NCI-H82 (cell line): ENCODE measurements around the gene PLEKHA7.
"Not testable (repeated sequence)": the region's sequence is repeated elsewhere in the genome, so short reads cannot be mapped to it uniquely, and the experiment has no call there.

Source experiments
- DNase-seq: peaks from one replicate; lab custom pipeline; 2025; lab: John Stamatoyannopoulos, UW

Gene PLEKHA7

DNA sequence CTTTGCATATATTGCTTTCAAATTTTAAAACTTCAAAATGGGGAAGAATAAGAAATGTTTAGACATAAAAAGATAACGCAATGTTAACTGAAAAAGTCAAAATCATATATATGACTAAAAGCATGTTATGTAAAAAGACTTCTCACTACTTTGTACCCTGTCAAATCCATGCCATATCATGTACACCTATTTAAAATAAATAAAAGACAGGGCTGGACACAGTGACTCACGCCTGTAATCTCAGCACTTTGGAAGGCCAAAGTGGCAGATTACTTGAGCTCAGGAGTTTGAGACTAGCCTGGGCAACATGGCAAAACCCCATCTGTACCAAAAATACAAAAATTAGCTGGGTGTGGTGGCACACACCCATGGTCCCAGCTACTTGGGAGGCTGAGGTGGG, 109.5 kb downstream of the PLEKHA7 start:
- DNase-seq, result not testable (repeated sequence)

DNA sequence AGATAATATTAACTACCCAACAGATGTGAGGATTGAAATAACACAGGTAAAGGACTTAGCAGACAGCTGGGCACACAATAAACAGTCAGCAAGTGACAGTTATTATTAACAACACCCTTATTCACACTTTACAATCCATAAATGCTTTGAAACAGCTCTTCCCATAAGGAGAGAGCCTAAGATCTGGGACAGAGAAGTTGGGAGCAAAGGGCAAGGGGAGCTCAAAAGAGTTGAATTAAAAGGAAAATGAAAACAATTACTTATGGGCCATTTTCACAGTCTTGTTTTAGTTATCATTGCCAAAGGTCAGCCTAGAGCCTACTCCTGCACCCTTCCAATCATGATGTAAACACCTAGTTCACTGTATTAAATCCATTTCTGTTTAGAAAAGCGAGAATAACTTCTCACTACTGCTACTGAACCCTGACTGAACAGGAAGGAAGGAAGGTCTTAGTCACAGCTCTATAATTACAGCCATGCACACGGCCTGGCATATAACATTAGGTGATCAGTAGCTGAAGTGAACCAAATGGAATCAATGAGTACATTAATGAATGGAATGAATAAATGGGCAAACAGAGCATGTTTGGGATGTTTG, 111.3 kb downstream of the PLEKHA7 start:
- peak; percentile 11 for DNase-seq

DNA sequence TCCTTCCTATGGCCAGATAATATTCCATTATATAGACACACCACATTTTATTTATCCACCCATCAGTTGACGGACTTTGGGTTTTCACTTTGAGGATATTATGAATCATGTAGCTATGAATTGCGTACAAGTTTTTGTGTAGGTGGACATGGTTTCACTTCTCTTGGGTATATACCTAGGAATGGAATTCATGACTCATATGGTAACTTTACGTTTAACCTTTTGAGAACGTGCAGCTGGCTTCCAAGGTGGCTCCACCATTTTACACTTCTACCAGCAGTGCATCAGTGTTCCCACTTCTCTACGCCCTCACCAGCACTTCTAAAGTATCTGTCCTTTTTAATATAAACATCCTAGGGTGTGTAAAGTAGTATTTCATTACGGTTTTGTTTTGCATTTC, 112.0 kb downstream of the PLEKHA7 start:
- no peak for DNase-seq

DNA sequence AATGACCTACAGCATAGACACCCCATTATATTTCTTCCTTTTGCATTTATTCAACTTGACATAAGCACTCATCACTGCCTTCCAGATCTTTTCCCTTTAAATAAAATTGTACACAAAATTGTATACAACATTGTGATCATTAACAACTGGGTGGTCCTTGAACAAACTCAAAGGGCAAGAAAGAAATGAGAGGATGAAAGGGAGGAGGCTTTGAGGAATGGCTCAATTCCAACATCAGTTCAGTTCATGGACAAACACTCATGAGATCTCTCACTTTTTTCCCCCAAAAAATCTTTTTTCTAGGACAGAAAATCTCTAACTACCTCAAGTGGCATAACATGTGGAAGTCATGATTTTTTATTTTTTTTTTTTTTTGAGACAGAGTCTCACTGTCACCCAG, 113.7 kb downstream of the PLEKHA7 start:
- DNase-seq, result no peak

DNA sequence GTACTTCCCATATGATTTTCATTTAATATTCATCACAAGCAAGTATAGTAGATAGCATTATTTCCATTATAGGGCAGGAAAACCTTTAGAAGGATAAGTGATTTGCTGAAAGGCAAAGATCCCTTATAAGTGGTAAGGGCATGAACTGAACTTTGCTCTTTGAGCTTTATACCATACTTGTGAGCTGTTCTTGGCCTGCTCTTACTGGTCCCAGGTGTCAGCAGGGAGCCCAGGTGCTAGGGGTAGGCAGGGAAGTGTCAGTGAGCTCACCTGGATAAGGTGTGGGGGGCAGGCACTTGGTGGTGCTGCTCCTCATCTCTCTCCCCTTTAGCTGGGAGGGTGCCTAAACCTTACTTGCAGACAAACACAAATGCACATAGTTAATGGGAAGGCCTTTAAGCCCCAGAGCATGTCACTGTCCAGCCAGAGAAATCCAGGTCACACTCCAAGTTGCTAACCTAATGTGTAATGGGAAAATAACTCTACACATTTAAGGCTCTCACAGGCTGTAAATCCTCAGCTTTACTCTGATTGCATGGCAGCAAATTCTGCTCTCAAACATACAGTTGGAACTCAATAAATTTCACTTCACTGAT, 114.4 kb downstream of the PLEKHA7 start:
- DNase-seq, result no peak

DNA sequence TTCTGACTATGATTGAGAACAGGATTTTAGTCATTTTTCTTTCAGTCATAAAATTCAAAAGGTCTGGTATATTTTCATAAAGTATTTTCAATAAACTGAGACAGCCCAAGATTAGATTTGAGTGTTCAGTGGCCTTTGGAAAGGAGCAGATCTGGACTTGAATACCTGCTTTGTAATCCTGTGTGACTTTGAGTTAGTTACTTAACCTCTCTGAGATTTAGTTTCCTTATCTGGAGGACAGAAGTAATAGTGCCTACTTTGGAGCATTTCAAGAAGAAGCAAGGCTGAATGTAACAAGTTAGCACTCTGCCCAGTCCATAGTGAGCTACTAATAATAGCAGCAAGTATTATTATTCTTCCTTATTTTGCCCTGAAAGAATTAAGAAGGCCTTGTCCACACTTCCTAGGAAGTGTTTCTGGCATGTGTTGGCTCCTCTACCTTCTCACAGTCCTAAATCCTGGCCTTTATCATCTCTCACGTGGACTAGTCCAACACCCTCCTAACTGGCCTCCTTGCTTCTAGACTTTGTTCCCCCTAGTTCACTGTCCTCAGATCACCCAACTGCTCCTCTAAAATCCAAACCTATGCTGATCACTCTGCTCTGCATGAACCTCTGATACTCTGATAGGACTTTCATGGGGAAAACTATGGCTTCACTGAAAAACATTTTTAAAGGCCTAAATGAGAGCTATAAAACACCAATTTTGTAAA, 115.8 kb downstream of the PLEKHA7 start:
- DNase-seq, result no peak

DNA sequence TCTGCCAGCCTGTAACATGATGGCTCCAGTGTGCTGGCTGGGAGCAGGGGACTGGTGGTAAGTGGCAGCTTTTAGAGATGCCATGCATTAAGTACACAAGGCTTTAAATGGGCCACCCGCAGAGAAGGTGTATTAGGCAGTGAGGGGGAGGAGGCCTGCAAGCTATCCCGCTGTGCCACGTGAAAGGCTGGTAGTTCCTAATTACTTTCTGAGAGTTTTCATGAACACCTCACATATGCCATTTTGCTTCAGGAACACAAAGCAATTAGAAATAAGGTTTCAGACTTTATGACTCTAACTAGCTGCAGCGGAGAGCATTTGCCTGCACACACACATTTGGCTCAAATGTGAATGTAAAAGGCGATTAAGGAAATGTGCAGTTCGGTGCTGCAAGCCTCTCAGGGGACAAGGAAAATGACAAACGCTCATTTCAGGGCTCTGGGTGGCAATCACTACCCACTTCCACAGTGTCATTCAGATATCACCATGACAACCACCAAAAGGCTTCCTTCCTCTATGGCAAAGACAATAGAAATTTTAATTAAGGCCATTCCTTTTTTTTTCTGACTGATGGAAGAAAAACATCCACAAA, 116.6 kb downstream of the PLEKHA7 start:
- peak; percentile 5 for DNase-seq

DNA sequence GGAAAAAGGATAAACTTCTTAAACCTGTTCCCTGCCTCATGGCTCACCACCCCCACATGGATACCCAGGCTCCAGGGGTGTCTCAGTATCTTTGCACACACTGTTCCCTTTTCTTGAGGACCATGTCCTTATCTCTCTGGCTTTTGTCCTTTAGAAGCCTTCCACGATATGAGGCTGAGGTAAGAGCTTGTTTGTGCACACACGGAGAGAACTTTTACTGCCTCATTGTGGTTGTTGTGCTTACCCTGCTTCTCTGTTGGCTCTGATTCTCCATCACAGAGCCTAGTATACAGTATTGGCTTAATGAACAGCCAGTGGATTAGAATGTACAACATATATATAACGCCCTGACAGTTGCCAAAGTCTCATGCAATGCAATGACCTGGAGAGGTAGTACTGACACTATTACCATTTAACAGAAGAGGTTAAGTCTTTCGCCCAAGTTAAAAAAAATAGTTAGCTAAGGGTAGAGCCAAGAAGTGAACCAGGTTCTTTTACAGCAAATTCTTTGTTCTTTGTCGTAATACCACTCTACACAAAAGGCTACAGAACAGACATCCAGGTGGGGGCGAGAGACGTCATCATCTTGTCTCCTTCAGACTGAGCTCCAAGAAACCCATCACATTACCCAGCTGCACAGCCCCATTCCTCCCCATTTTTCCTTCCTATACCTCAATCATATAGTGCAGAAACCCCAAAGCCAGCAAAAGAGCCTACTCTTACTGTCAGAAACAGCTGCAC, 117.3 kb downstream of the PLEKHA7 start:
- no peak for DNase-seq

DNA sequence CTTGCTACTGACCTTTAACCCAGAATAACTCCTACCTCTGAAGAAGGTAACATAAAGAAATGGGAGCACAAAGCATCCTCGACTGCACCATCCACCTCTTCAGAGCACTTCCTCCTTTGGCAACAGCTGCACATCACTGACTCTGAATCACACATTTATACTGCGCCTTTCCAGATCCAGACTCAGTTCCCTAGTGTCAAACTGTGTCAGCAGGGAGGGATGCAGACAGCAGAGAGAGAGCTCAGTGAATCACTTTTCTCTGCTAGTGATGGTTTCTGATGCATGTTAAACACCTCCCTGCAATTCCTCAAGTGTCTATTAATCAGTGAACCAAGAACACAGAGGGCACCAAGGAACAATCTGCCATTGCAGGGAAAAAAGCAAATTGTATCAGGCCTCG, 118.9 kb downstream of the PLEKHA7 start:
- DNase-seq, result no peak

DNA sequence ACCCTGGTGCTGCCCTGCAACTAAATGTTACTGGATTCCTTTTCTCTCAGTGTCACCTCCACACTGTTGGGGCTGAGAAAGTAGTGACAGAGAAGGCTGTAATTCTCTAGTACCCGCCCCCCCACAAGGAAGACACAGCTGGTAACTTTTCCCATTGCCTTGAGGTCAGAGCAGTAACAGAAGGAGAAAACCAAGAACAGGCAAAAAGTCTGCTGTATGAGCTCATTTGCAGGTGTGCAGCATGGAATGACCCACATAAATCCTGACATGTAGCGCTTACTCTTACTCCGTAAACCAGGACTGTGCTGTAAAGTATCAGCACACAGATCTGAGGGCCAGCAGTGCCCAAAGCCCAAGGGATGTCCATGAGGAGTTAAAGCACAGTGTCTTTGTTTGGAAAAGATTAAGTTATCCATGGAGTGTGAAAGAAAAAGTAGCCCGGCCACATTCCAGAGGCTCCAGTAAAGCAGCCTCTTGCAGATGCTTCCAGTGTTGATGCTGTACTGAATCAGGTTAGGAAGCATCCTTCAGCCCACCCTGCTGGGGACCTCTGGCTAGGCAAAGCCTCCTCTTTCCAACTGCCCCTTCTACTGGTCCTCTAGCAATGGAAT, 120.7 kb downstream of the PLEKHA7 start:
- peak; percentile 37 for DNase-seq

DNA sequence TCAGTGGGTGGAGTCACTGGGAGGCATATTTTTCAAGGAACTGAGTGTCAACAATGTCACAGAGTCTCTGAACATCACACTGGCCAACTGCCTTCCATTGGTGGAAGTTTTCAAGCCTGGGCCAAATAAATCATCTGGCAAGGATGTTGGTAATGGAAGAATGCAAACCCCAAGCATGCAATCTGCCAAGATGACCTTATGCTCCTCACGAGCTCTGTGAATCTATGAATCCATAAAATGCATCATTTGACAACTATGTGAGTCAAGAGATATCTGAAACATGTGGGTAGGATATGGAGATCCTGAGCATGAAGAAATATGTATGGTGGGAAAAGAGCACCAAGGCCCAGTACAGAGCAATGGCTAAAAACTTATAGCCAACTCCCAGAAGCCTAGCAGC, 122.2 kb downstream of the PLEKHA7 start:
- no peak for DNase-seq

DNA sequence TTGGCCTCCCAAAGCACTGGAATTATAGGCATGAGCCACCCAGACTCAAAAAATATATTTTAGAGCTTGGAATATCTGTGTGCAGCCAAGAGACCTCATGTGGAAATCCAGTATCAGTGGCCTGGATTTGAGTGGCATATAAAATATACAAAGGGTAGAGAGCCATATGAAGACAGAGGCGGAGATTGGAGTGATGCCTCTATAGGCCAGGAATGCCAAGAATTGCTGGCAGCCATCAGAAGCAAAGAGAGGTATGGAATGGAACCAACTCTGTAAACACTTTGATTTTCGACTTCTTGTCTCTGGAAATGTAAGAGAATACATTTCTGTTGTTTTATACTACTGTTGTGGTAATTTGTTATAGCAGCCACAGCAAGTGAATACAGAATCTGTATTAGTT, 123.0 kb downstream of the PLEKHA7 start:
- DNase-seq, result peak; percentile 47

DNA sequence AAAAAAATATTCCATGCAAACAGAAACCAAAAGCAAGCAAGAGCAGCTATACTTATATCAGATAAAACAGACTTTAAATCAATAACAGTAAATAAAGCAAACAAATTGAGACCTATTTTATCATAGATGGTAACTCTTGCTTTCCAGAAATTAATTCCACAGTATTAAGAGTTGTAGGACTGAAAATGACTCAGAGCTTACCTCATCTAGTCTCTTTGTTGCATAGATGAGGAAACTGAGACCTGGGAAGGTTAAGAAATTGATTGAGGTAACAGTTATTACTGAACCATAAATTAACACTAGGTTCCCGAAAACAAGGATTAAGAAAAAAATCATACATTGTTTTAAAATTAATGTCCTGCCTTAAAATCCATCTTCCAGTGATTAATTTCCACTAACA, 123.8 kb downstream of the PLEKHA7 start:
- no peak for DNase-seq

DNA sequence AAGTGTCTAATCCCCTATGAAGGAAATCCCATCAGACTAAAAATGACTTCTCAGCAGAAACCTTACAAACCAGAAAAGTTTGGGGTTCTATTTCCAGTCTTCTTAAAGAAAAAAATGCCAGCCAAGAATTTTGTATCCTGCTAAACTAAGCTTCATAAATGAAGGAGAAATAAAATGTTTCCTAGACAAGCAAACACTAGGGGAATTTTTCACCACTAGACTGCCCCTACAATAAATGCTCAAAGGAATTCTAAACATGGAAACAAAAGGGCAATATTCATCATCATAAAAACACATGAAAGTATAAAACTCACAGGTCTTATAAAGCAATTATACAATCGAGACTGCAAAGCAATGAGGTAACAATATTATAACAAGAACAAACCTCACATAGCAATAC, 124.3 kb downstream of the PLEKHA7 start:
- DNase-seq, result no peak

DNA sequence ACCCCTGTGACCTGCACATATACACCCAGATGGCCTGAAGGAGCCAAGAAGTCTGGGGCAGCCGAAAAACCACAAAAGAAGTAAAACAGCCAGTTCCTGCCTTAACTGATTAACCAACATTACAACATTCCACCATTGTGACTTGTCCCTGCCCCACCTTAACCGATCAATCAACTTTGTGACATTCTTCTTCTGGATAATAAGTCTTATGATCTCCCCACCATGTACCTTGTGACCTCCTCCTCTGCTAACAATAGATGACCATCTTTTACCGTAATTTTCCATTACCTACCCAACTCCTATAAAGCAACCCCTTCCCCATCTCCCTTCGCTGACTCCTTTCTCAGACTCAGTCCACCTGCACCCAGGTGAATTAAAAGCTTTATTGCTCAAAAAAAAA, 125.2 kb downstream of the PLEKHA7 start:
- not testable (repeated sequence) for DNase-seq

DNA sequence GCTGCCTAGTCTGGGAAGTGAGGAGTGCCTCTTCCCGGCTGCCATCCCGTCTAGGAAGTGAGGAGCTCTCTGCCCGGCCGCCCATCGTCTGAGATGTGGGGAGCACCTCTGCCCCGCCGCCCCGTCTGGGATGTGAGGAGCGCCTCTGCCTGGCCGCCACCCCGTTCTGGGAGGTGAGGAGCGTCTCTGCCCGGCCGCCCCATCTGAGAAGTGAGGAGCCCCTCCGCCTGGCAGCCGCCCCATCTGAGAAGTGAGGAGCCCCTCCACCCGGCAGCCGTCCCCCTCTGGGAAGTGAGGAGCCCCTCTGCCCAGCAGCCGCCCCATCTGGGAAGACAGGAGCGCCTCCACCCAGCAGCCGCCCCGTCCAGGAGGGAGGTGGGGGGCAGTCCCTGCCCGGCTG, 126.3 kb downstream of the PLEKHA7 start:
- DNase-seq, result not testable (repeated sequence)

DNA sequence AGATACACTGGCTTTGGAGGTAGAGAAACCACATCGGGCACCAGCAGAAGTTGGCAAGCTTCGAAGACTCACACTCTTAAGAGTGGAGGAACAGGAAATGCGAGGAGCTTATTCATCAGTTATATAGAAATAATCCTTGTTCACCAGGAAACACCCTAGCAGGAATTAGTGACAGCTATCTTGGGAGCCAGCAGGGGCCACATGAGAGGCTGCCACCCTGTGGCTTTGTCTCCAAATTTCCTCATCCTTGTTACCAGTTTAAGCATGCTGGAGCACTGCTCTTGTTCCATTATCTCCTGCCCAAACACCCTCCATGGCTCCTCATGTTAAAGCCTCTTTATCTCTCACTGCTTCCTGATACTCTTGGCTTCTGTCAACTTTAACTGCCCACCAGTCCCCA, 131.0 kb downstream of the PLEKHA7 start:
- peak; percentile 51 for DNase-seq

DNA sequence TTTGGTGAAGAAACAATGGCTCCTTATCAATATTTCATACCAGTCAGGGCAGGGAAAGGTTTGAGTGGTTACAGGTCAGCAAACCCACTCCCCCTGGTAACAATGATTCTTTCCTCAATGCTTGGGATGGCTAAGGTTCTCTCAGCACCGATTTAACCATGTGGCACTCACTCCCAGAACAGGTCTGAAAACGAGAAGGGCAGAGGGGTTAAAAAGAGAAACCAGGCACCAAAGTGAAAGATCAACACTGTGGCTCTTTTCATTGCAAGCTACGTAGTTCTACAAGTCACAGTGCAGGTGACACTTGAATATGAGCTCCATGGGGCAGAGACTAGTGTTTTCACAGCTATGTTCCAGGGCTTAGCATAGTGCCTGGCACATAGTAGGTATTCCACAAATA, 132.4 kb downstream of the PLEKHA7 start:
- no peak for DNase-seq

DNA sequence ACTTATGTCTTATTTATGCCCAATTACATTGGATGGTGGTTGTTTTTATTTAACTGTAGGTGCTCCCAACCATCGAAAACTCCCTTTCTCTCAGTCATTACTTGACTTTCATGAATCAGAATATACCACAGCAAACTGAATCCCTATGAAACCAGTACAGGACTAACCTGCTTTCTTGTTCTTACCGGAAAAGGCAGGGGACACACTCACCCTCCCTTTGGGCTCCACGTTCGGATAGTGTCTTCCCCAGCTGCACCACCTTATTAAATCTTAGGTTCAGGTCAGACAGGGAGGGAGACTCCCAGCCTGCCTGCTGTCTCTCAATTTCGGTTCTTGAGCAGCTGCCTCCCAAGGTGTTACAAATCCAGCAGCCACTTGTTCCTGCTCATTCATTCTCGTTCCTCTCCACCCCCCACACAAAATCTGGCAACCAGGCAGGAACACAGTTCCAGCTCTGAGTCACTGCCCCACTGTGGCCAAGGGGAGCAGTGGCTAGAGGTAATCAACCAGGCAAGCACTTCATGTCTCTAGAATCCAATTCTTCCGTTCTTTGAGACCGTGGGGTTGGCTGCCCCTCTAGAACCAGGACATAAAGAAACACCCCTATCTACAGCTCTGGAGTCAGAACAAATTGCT, 133.0 kb downstream of the PLEKHA7 start:
- peak; percentile 69 for DNase-seq

DNA sequence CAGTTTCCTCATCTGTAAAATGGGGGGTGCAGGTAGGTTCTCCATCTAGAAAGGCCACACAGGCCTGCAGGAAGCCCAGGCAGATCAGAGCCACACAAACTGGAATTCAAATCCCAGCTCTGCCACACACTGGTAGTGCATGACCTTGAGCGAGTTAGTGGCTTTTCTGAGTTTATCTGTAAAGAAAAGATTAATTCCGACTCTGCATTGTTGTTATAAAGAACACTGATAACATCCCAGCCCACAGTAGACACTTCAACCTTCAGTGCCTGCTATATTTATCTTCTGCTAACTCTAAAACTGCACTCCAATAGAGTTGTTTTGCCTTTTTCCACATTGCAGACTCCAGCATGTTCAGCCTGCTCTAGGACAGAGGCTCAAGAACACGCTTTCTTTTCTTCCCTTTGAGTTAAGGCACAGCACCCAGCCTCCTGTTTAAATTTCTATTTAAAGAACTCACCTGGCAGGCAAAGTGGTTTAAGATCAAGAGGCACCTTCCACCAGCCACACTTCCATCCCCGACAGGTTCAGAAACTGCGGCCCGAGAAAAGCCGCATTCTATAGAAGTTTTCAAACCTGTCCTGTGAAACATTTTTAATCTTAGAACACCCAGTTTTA, 133.9 kb downstream of the PLEKHA7 start:
- no peak for DNase-seq

DNA sequence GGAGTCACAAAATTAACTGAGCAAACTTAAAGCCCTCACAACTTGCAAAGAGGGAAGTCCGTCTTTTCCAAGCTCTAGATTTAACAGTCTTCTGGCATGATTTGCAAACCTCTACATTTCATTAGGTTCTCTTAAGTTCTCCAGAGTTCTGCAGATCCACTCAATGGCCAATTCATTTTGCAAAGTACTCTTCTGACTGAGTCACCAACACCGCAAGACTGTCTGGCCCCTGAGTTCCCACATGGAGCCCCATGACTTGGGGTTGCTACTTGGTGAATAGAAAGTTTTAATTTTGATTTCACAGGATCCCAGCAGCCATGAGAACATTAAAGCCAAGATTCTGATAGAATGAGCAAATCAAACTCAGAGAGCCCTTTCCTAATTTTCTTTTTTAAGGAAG, 134.5 kb downstream of the PLEKHA7 start:
- DNase-seq, result no peak
